PFSK-1 (cell line): ENCODE measurements around the gene FRMD3.

Experiments used
- FOXP2 ChIP-seq: optimal IDR thresholded peaks from 2 replicates; pipeline ENCODE3; 2011; ENCODE audit warnings: borderline replicate concordance, control low read depth, inconsistent platforms; ENCODE audit not compliant: insufficient read depth; ENCODE audit errors: extremely low read length, extremely low read depth
- POLR2AphosphoS5 ChIP-seq: IDR thresholded peaks from 2 replicates; pipeline ENCODE4 v1.6.1; 2012; ENCODE audit warnings: low read depth, mild to moderate bottlenecking, control low read depth, low read length, moderate library complexity
- REST ChIP-seq, 2 experiments: IDR thresholded peaks; 2 replicates each; pipeline versions ENCODE4 v1.6.1 to v1.8.0; 2011 to 2012; ENCODE audit warnings: low read depth in 2 of 2, low read length in 2 of 2, control low read depth in 1 of 2, inconsistent platforms in 1 of 2, mild to moderate bottlenecking in 1 of 2, moderate library complexity in 1 of 2; ENCODE audit not compliant: insufficient read depth in 1 of 2
- SIN3A ChIP-seq: IDR thresholded peaks from 2 replicates; pipeline ENCODE4 v1.6.1; 2012; ENCODE audit warnings: mild to moderate bottlenecking, low read length, moderate library complexity, borderline replicate concordance; ENCODE audit not compliant: insufficient read depth
- TAF1 ChIP-seq: IDR thresholded peaks from 2 replicates; pipeline ENCODE4 v1.6.1; 2012; ENCODE audit warnings: low read length, control low read depth, borderline replicate concordance; ENCODE audit not compliant: insufficient read depth

FRMD3 gene

DNA sequence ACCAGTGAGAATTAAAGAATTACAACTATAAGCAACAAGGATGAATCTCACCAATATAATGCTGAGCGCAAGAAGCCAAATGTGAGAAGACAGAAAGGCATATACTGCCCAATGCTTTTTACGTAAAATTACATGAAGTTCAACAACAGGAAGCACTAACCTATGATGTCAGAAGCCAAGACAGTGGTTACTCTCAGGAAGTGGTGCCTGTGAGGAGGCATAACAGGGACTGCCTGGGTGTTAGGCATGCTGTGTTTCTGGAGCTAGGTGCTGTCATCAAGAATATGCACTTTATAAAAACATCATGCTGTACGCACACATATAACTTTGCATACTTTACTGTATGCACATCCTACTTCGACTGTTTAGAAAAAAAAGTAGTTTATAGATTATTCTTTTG lies 30.1 kb downstream of the FRMD3 start:
- no peak for TF ChIP-seq SIN3A
- TF ChIP-seq FOXP2 = no peak
- no peak for TF ChIP-seq POLR2AphosphoS5

DNA sequence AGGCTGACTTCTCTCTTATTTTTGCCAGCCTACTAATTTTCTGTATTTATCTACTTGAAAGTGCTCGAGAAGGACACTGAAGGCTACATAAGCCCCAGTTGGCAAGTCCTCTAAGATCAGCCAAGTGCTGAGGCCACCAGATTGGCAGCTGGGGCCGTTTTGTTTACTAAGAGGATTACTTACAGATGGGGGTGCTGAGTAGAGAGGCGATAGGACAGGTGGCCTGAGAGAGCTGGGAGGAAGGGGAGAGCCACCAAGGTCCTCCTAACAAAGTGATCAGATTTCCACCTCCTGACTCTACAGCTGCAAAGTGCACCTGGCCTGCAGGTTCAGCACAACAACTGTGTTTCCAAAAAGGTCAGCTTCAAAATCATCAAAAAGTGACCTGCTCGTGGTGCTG lies 32.9 kb downstream of the FRMD3 start:
- no peak for TF ChIP-seq FOXP2
- no peak for TF ChIP-seq SIN3A
- no peak for TF ChIP-seq TAF1
- TF ChIP-seq POLR2AphosphoS5 = no peak
- TF ChIP-seq REST (IDR thresholded peaks at IDR 0.05; ENCODE audit: insufficient read depth in 1 of 2, low read depth in 2 of 2, low read length in 2 of 2) = no peak

DNA sequence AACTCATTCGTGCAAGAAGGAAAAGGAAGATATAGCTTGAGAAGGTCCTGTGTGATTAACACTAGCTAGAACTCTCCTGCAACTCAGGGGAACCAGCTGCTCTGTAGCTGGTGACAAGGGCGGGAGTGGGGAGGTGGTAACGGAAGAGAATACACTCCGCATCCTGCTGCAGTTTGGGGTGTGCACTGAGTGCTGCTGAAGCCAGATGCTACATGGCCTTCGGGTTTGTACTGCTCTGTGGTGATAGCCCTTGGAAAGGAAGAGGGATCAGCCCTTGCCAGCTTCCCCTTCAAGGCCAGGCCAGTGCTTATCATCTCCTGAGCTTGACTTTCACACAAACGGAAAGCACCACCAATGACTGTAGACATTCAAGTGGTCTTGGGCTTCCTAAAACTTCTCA lies 34.3 kb downstream of the FRMD3 start:
- no peak for TF ChIP-seq SIN3A

GRCh38 chr9:83501565-83501964 lies 36.6 kb downstream of the FRMD3 start:
- TF ChIP-seq REST (IDR thresholded peaks at IDR 0.05; ENCODE audit: insufficient read depth in 1 of 2, low read depth in 2 of 2, low read length in 2 of 2) (no peak), SIN3A (no peak), POLR2AphosphoS5 (no peak), FOXP2 (no peak)

DNA sequence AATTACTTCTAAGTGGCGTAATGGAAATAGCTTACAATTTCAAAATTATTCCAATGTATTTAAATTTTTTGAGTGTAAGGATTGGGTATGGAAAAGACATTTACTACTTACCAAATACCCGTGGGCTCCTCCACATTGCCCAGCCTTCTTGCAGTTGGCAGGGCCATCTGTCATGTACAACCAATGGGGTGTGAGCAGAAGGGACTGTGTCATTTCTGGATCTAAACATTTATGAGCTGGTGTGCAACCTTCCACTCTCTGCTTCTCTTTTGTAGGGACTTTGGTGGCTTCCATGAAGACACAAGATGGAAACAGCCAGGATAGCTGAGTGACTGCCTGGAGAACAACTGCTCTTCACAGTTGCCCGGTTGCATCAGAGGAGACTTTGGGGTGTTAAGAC lies 40.8 kb downstream of the FRMD3 start:
- TF ChIP-seq TAF1 = no peak
- no peak for TF ChIP-seq POLR2AphosphoS5
- TF ChIP-seq SIN3A = no peak
- no peak for TF ChIP-seq FOXP2
- no peak for TF ChIP-seq REST (IDR thresholded peaks at IDR 0.05; ENCODE audit: insufficient read depth in 1 of 2, low read depth in 2 of 2, low read length in 2 of 2)

- TF ChIP-seq FOXP2 = no peak
- TF ChIP-seq TAF1 = no peak
- no peak for TF ChIP-seq REST (IDR thresholded peaks at IDR 0.05; ENCODE audit: insufficient read depth in 1 of 2, low read depth in 2 of 2, low read length in 2 of 2)
- TF ChIP-seq SIN3A = no peak
- no peak for TF ChIP-seq POLR2AphosphoS5
Measured at GRCh38 chr9:83491995-83492394, 46.2 kb downstream of the FRMD3 start.
